Measurements from ENCODE around the gene WDR87.

GRCh38 chr19:37869766-37870340 lies 36.5 kb downstream of the WDR87 start:
- TF ChIP-seq CTCF (IDR thresholded peaks at IDR 0.05 in 8 of 11, conservative IDR thresholded peaks at IDR 0.05 in 3 of 11): no peak
- TF ChIP-seq POLR2A (IDR thresholded peaks at IDR 0.05): no peak
- no peak for TF ChIP-seq POLR2AphosphoS5 (IDR thresholded peaks at IDR 0.05)

Measured in spleen (tissue), 7 donors.